Left ventricle myocardium inferior (tissue), 1 donor: ENCODE data around the gene SLC51A. TPM values are rescaled to one million over a fixed set of nuclear protein-coding genes. Genes with fewer than 3 reads are reported as not detected.

Experiments used
- DNase-seq: peaks from one replicate; pipeline ENCODE4 v3.0.0-alpha.2; 2020
- H3K27ac ChIP-seq: fragments of 200-600 bp; replicated peaks from 2 replicates; pipeline ENCODE4 v1.8.0; 2021
- H3K27me3 ChIP-seq: fragments of 200-600 bp; 2 replicates; pipeline ENCODE4 v1.8.0; 2021; ENCODE audit warnings: low read depth
- H3K36me3 ChIP-seq: fragments of 200-600 bp; 2 replicates; pipeline ENCODE4 v1.8.0; 2021
- H3K4me1 ChIP-seq: fragments of 200-600 bp; 2 replicates; pipeline ENCODE4 v1.8.0; 2021
- H3K4me3 ChIP-seq: fragments of 200-600 bp; 2 replicates; pipeline ENCODE4 v1.8.0; 2021; ENCODE audit warnings: mild to moderate bottlenecking, moderate library complexity
- H3K9me3 ChIP-seq: fragments of 200-600 bp; replicated peaks from 2 replicates; pipeline ENCODE4 v1.8.0; 2021
- intact Hi-C: fragments of 100-400 bp; cut with micrococcal nuclease; formaldehyde crosslinking; loops from one replicate; pipeline ENCODE4 v1.11.0; 2022
- total RNA-seq: library from RNA; stranded (reverse); fragmentation: NEBNext Ultra II Directional; extraction: Animal tissue kit (Norgen Biotek cat#: 25700); gene quantifications from one replicate; pipeline ENCODE4 v1.2.1, GENCODE V29; 2021
- TF ChIP-seq, protein P1 (sequence below): fragments of 200-600 bp; IDR thresholded peaks from 2 replicates; pipeline ENCODE4 v1.8.0; 2021; ENCODE audit warnings: antibody characterized with exemption, mild to moderate bottlenecking, borderline replicate concordance
- donor health status: DM: no; HTN: yes; CAD: no; lungs with severe emphysema.

The SLC51A gene
- total RNA-seq, 1 donor from 2014 or later = not detected

DNA sequence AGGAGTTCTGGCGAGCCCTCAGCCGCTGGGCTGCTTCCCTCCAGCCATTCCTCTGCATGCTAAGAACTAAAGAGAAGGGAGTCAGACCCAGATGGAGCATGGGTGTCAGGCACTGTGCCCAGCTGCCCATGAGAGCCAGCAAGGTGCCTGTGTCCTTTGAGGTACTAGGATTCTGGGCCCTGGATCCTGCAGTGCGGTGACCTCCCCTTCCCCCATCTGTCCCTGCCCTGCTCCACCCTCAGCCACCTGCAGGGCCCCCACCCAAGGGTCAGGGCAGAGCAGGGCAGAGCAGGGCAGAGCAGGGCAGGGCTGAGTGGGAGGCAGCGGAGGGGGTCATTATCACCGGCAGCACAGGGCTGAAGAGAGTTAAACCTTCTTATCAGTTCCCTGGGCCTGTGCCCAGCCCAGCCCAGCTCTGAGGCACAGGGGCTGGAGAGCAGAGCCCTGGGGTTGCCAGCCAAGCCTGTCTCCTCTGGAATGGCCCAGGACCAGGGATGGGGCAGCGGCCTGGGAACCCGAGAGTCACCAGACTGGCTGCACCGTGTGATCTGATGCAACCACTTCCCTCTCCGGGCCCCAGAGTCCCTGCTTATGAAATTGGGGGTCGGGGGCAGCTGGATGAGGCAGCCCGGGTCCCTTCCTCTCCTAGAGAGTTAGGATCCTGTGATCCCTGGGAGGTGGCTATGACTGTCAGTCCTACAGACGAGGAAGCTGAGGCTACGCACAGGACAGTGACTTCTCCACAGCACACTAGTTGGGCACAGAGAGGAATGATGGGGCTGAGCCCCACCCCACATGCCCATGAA, 22.4 kb upstream of the SLC51A start:
- intact Hi-C loops = no loop called here
- H3K4me3 ChIP-seq = no peak overlapping the region
- H3K9me3 ChIP-seq = no peaks in the 10 kb centered on the region
- no peaks in the 10 kb centered on the region for H3K27me3 ChIP-seq
- TF ChIP-seq, protein P1, sequence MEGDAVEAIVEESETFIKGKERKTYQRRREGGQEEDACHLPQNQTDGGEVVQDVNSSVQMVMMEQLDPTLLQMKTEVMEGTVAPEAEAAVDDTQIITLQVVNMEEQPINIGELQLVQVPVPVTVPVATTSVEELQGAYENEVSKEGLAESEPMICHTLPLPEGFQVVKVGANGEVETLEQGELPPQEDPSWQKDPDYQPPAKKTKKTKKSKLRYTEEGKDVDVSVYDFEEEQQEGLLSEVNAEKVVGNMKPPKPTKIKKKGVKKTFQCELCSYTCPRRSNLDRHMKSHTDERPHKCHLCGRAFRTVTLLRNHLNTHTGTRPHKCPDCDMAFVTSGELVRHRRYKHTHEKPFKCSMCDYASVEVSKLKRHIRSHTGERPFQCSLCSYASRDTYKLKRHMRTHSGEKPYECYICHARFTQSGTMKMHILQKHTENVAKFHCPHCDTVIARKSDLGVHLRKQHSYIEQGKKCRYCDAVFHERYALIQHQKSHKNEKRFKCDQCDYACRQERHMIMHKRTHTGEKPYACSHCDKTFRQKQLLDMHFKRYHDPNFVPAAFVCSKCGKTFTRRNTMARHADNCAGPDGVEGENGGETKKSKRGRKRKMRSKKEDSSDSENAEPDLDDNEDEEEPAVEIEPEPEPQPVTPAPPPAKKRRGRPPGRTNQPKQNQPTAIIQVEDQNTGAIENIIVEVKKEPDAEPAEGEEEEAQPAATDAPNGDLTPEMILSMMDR = no peak
- no peaks in the 10 kb centered on the region for H3K36me3 ChIP-seq
- peak; percentile 78 for DNase-seq
- peak overlapping the region; percentile 86 for H3K27ac ChIP-seq
- H3K4me1 ChIP-seq = peaks cover 33% of the 10 kb centered on the region

DNA sequence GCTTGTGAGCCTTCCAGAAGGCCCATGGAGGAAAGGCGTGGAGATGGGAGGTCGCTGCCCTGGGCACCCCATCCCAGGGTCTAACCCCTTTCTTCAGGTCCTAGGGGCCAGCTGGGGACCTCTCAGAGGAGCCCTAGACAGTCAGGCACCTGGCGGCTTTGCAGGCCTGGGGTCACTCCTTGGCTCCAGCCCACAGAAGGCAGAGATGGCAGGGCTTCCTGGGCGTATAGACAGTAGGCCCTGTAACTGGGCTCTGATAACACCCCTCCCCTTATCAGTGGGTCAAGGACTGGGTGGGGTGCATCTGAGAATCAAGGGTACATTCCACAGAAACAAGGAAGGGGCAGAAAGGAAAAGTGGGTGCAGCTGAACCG, 21.8 kb upstream of the SLC51A start:
- TF ChIP-seq, protein P1 = no peak
- Histone ChIP-seq H3K9me3 (no peaks in the 10 kb centered on the region), H3K36me3 (no peaks in the 10 kb centered on the region), H3K4me1 (peaks cover 33% of the 10 kb centered on the region), H3K27ac (peak overlapping the region; percentile 86), H3K4me3 (no peak overlapping the region), H3K27me3 (no peaks in the 10 kb centered on the region)
- intact Hi-C loops = no loop called here
- DNase-seq = no peak

GRCh38 chr3:196195664-196196265, 20.6 kb upstream of the SLC51A start:
- H3K27me3 ChIP-seq = no peaks in the 10 kb centered on the region
- no peak for DNase-seq
- H3K9me3 ChIP-seq = no peaks in the 10 kb centered on the region
- H3K4me1 ChIP-seq = peaks cover 33% of the 10 kb centered on the region
- TF ChIP-seq, protein P1 = no peak
- intact Hi-C loops = loop anchor here (5.0 kb wide), 1 partner anchor 123 kb away; no protein-coding TSS in a partner anchor
- no peak overlapping the region for H3K27ac ChIP-seq
- no peaks in the 10 kb centered on the region for H3K36me3 ChIP-seq
- no peak overlapping the region for H3K4me3 ChIP-seq

- TF ChIP-seq, protein P1 = no peak
- no peaks in the 10 kb centered on the region for H3K36me3 ChIP-seq
- H3K9me3 ChIP-seq = no peaks in the 10 kb centered on the region
- H3K27ac ChIP-seq = no peak overlapping the region
- no peak for DNase-seq
- intact Hi-C loops = loop anchor here (5.0 kb wide), 1 partner anchor 125 kb away; no protein-coding TSS in a partner anchor
- H3K4me1 ChIP-seq = peaks cover 27% of the 10 kb centered on the region
- no peak overlapping the region for H3K4me3 ChIP-seq
- peaks cover 8% of the 10 kb centered on the region for H3K27me3 ChIP-seq
Observed at GRCh38 chr3:196197524-196197923, 18.8 kb upstream of the SLC51A start.

- intact Hi-C loops = loop anchor here (5.0 kb wide), 1 partner anchor 126 kb away; no protein-coding TSS in a partner anchor
- H3K27ac ChIP-seq = no peak overlapping the region
- DNase-seq = no peak
- TF ChIP-seq, protein P1 = no peak
- H3K27me3 ChIP-seq = peaks cover 13% of the 10 kb centered on the region
- H3K4me3 ChIP-seq = no peak overlapping the region
- H3K4me1 ChIP-seq = peaks cover 20% of the 10 kb centered on the region
- H3K9me3 ChIP-seq = no peaks in the 10 kb centered on the region
- H3K36me3 ChIP-seq = no peaks in the 10 kb centered on the region
Observed at GRCh38 chr3:196198081-196198675, 18.2 kb upstream of the SLC51A start.
